H1 (cell line): ENCODE data around the gene COIL. TPM values are rescaled to one million over a fixed set of nuclear protein-coding genes. Genes with fewer than 3 reads are reported as not detected.

Source experiments
- CTCF ChIA-PET: fragments of 300-600 bp; sonication (Branson Sonifier 250); formaldehyde crosslinking; loops from one replicate; lab custom pipeline; 2021; ENCODE audit not compliant: partially characterized antibody; lab: Charles Lee
- POLR2A ChIA-PET: fragments of 300-600 bp; sonication (Branson Sonifier 250); formaldehyde crosslinking; loops from one replicate; lab custom pipeline; 2021; ENCODE audit warnings: inconsistent platforms; ENCODE audit not compliant: partially characterized antibody; lab: Charles Lee
- DNase-seq, 2 experiments: peaks; one replicate each; pipeline versions ENCODE4 v3.0.0 to v3.0.0-alpha.2; 2010 to 2022; ENCODE audit warnings: low spot score in 2 of 2, low read depth in 1 of 2, mixed read lengths in 1 of 2
- FAIRE-seq: peaks from 2 replicates; lab custom pipeline; 2011; peaks lifted over from hg19 to GRCh38; lab: Jason Lieb, UNC
- H2AFZ ChIP-seq: 2 replicates; pipeline ENCODE4 v1.8.1; 2012; ENCODE audit warnings: low read length, inconsistent platforms
- H2AK5ac ChIP-seq: 2 replicates; pipeline ENCODE4 v1.6.1; 2013; ENCODE audit warnings: low read depth, low read length
- H2BK120ac ChIP-seq: replicated peaks from 2 replicates; pipeline ENCODE3; 2013; ENCODE audit warnings: low read depth, low read length, inconsistent platforms
- H2BK12ac ChIP-seq: 2 replicates; pipeline ENCODE4 v1.6.1; 2013; ENCODE audit warnings: low read depth, low read length
- H2BK15ac ChIP-seq: 2 replicates; pipeline ENCODE4 v1.6.1; 2013; ENCODE audit warnings: low read length
- H2BK20ac ChIP-seq: 2 replicates; pipeline ENCODE4 v1.6.1; 2013; ENCODE audit warnings: low read length
- H2BK5ac ChIP-seq: 2 replicates; pipeline ENCODE4 v1.6.1; 2013; ENCODE audit warnings: low read depth, low read length
- H3K14ac ChIP-seq: 2 replicates; pipeline ENCODE4 v1.6.1; 2013; ENCODE audit warnings: inconsistent platforms; ENCODE audit not compliant: insufficient read length
- H3K18ac ChIP-seq: 2 replicates; pipeline ENCODE4 v1.6.1; 2013; ENCODE audit warnings: low read length; ENCODE audit errors: extremely low read depth
- H3K23ac ChIP-seq: 2 replicates; pipeline ENCODE4 v1.6.1; 2013; ENCODE audit warnings: inconsistent platforms; ENCODE audit not compliant: insufficient read length
- H3K23me2 ChIP-seq: 2 replicates; pipeline ENCODE4 v1.6.1; 2013; ENCODE audit warnings: low read depth, low read length
- H3K27ac ChIP-seq: 2 replicates; pipeline ENCODE4 v1.6.1; 2011; ENCODE audit warnings: low read depth, low read length, inconsistent platforms
- H3K27me3 ChIP-seq, 4 experiments: replicated peaks in 1 of 4; 1 replicate in 1 of 4; 2 replicates in 3 of 4; pipeline versions ENCODE4 v1.6.1 to v1.8.1; 2011 to 2013; ENCODE audit warnings: low read length in 3 of 4, mild to moderate bottlenecking in 3 of 4, inconsistent platforms in 2 of 4, mixed read lengths in 2 of 4, moderate library complexity in 1 of 4; ENCODE audit not compliant: control insufficient read depth in 3 of 4, insufficient read depth in 3 of 4; ENCODE audit errors: extremely low read depth in 1 of 4
- H3K36me3 ChIP-seq, 4 experiments: 2 replicates each; pipeline versions ENCODE4 v1.6.1 to v1.8.1; 2011 to 2013; ENCODE audit warnings: mild to moderate bottlenecking in 4 of 4, low read length in 3 of 4, moderate library complexity in 2 of 4, control low read depth in 1 of 4, inconsistent platforms in 1 of 4; ENCODE audit not compliant: insufficient read depth in 4 of 4, control insufficient read depth in 2 of 4
- H3K4ac ChIP-seq: replicated peaks from 2 replicates; pipeline ENCODE3; 2013; ENCODE audit warnings: low read length, low read depth, mixed read lengths, inconsistent platforms; ENCODE audit not compliant: insufficient read length
- H3K4me1 ChIP-seq, 4 experiments: replicated peaks in 1 of 4; 1 replicate in 1 of 4; 2 replicates in 3 of 4; pipeline versions ENCODE4 v1.6.1 to v1.8.1; 2011 to 2013; ENCODE audit warnings: low read length in 3 of 4, inconsistent platforms in 2 of 4, mixed read lengths in 1 of 4; ENCODE audit not compliant: insufficient read depth in 4 of 4, control insufficient read depth in 3 of 4
- H3K4me2 ChIP-seq, 2 experiments: 2 replicates each; pipeline versions ENCODE4 v1.6.1 to v1.8.1; 2011 to 2013; ENCODE audit warnings: low read depth in 2 of 2, low read length in 2 of 2, control low read depth in 1 of 2, inconsistent platforms in 1 of 2, mild to moderate bottlenecking in 1 of 2; ENCODE audit not compliant: insufficient read depth in 1 of 2
- H3K4me3 ChIP-seq, 4 experiments: fragments of 200-600, 300-600 bp in 1 of 4; sonication (generic), shearing (Covaris generic), sonication (Bioruptor Twin) in 1 of 4; 2 replicates each; pipeline versions ENCODE4 v1.5.1 to v1.8.1; 2011 to 2016; ENCODE audit warnings: low read length in 4 of 4, low read depth in 3 of 4, control low read depth in 2 of 4, inconsistent platforms in 2 of 4, mild to moderate bottlenecking in 2 of 4, mixed read lengths in 1 of 4, moderate library complexity in 1 of 4; ENCODE audit not compliant: insufficient read depth in 2 of 4; ENCODE audit errors: extremely low read depth in 1 of 4
- H3K56ac ChIP-seq: replicated peaks from 2 replicates; pipeline ENCODE3; 2013; ENCODE audit warnings: low read depth, mild to moderate bottlenecking, mixed read lengths, low read length, inconsistent platforms; ENCODE audit not compliant: insufficient read length
- H3K79me1 ChIP-seq: 2 replicates; pipeline ENCODE4 v1.6.1; 2013; ENCODE audit warnings: low read depth, low read length, control low read depth
- H3K79me2 ChIP-seq, 2 experiments: 2 replicates each; pipeline versions ENCODE4 v1.6.1 to v1.8.1; 2012 to 2013; ENCODE audit warnings: low read length in 2 of 2, mild to moderate bottlenecking in 2 of 2, inconsistent platforms in 1 of 2; ENCODE audit not compliant: insufficient read depth in 2 of 2, control insufficient read depth in 1 of 2
- H3K9ac ChIP-seq, 4 experiments: replicated peaks in 1 of 4; 1 replicate in 1 of 4; 2 replicates in 3 of 4; pipeline versions ENCODE4 v1.6.1 to v1.8.1; 2011 to 2013; ENCODE audit warnings: low read depth in 3 of 4, low read length in 3 of 4, control low read depth in 2 of 4, mild to moderate bottlenecking in 2 of 4, moderate library complexity in 2 of 4, inconsistent platforms in 1 of 4; ENCODE audit errors: extremely low read depth in 1 of 4
- H3K9me3 ChIP-seq, 2 experiments: 2 replicates each; pipeline versions ENCODE4 v1.6.1 to v1.8.1; 2012 to 2013; ENCODE audit warnings: mild to moderate bottlenecking in 2 of 2, moderate library complexity in 2 of 2, control low read depth in 1 of 2, inconsistent platforms in 1 of 2, low read depth in 1 of 2, low read length in 1 of 2, mixed read lengths in 1 of 2; ENCODE audit not compliant: insufficient read depth in 2 of 2
- H4K20me1 ChIP-seq, 2 experiments: replicated peaks in 1 of 2; 2 replicates each; pipeline versions ENCODE3 to v1.8.1; 2011 to 2013; ENCODE audit warnings: inconsistent platforms in 2 of 2, low read length in 2 of 2, mild to moderate bottlenecking in 1 of 2; ENCODE audit not compliant: insufficient read depth in 2 of 2, control insufficient read depth in 1 of 2
- H4K5ac ChIP-seq: 2 replicates; pipeline ENCODE4 v1.6.1; 2013; ENCODE audit warnings: low read length, low read depth, mixed read lengths, inconsistent platforms; ENCODE audit not compliant: insufficient read length
- H4K8ac ChIP-seq: 2 replicates; pipeline ENCODE4 v1.8.0; 2013; ENCODE audit warnings: mild to moderate bottlenecking, moderate library complexity, low read length, inconsistent platforms; ENCODE audit not compliant: insufficient read depth; ENCODE audit errors: extremely low read depth
- H4K91ac ChIP-seq: replicated peaks from 2 replicates; pipeline ENCODE3; 2013; ENCODE audit warnings: low read length, mixed read lengths, inconsistent platforms; ENCODE audit not compliant: insufficient read length
- CEBPB ChIP-seq: IDR thresholded peaks from 2 replicates; pipeline ENCODE4 v1.6.1; 2012; ENCODE audit warnings: low read depth, low read length
- CREB1 ChIP-seq: IDR thresholded peaks from 2 replicates; pipeline ENCODE4 v1.6.1; 2012; ENCODE audit warnings: inconsistent platforms
- JUND ChIP-seq: IDR thresholded peaks from 2 replicates; pipeline ENCODE4 v1.6.1; 2011; ENCODE audit warnings: mild to moderate bottlenecking, improper control_type of control experiment, low read length
- NANOG ChIP-seq: IDR thresholded peaks from 2 replicates; pipeline ENCODE4 v1.6.1; 2011; ENCODE audit warnings: low read length, low read depth, mild to moderate bottlenecking, inconsistent platforms; ENCODE audit not compliant: insufficient read depth, poor library complexity, severe bottlenecking
- NRF1 ChIP-seq: IDR thresholded peaks from 2 replicates; pipeline ENCODE4 v1.6.1; 2011; ENCODE audit warnings: mild to moderate bottlenecking, low read depth, low read length, improper control_type of control experiment
- WGBS, 2 experiments: shearing (Covaris generic) in 1 of 2; methylation state at CpG; one replicate each; pipeline versions ENCODE4 v1.1.6 to v1.1.7; 2013 to 2015; ENCODE audit warnings: low lambda C conversion rate in 2 of 2, mixed read lengths in 2 of 2, inconsistent platforms in 1 of 2, low coverage in 1 of 2, missing lambda C conversion rate in 1 of 2; ENCODE audit not compliant: insufficient replicate concordance in 2 of 2, insufficient coverage in 1 of 2, insufficient read length in 1 of 2; ENCODE audit errors: extremely low coverage in 1 of 2, missing lambda C conversion rate in 1 of 2; 5-methylcytosine and 5-hydroxymethylcytosine counted together
- polyA plus RNA-seq, 7 experiments: library from polyadenylated mRNA; depleted of rRNA in 3 of 7; stranded (reverse) in 5 of 7; unstranded in 2 of 7; fragments of >200 nt in 5 of 7; fragments of 200-250 nt in 2 of 7; gene quantifications; 1 replicate in 5 of 7; 2 replicates in 1 of 7; 4 replicates in 1 of 7; pipeline versions ENCODE4 v1.2.1 to v1.2.3, GENCODE V29; 2011 to 2013; ENCODE audit warnings: missing spikeins in 2 of 7, mixed read lengths in 2 of 7
- total RNA-seq: library from RNA; stranded (reverse); fragmentation: NEBNext Ultra II Directional; extraction: Animal tissue kit (Norgen Biotek cat#: 25700); gene quantifications from 2 replicates; pipeline ENCODE4 v1.2.1, GENCODE V29; 2021

Gene COIL
- total and polyA plus RNA-seq, 2 of the 8 experiments (the other 6 are each of a cell fraction or from before 2014, with no cell fraction given): 5.2 to 23.6 TPM

DNA sequence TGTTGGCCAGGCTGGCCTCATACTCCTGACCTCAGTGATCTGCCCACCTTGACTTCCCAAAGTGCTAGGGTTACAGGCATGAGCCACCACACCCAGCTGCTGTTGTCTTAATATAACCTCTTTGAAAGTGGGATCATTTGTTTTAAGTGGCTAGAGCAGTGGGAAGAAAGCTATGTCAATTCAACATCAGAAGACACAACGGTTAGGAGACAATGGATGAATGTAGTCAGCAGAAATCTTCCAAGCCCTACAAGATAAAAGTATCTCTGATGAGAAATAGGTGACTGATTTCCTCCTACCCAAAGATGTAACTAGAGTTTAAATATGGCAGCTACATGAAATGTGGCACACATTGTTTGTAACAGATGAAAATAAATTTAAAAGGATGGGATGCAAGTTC lies 27.0 kb downstream of the COIL start:
- Histone ChIP-seq H2AK5ac (no peak overlapping the region), H2BK120ac (no peak overlapping the region), H3K79me1 (no peaks in the 10 kb centered on the region), H3K36me3 (peaks cover 0 to 32% (median 19%) of the 10 kb centered on the region in 4 experiments; a peak in 6 of 8 replicates), H3K4ac (no peak overlapping the region), H2AFZ (no peak overlapping the region), H3K18ac (no peak overlapping the region), H3K4me2 (no peak overlapping the region), H3K56ac (no peak overlapping the region), H3K4me1 (no peaks in the 10 kb centered on the region), H2BK15ac (no peak overlapping the region), H3K79me2 (no peaks in the 10 kb centered on the region), H4K5ac (no peak overlapping the region), H3K14ac (no peak overlapping the region), H3K9ac (no peak overlapping the region), H3K27me3 (no peaks in the 10 kb centered on the region), H3K9me3 (peaks cover 17 to 30% of the 10 kb centered on the region in 2 experiments), H4K91ac (no peak overlapping the region), H4K8ac (no peak overlapping the region), H3K23ac (no peak overlapping the region), H2BK5ac (no peak overlapping the region), H3K27ac (no peak overlapping the region), H4K20me1 (no peaks in the 10 kb centered on the region), H2BK12ac (no peak overlapping the region), H3K4me3 (no peak overlapping the region), H3K23me2 (no peaks in the 10 kb centered on the region), H2BK20ac (no peak overlapping the region)
- DNase-seq (no peak), FAIRE-seq (no peak)
- ChIA-PET CTCF (interaction anchor here (1.2 to 1.8 kb wide), 2 partner anchors 10 to 40 kb away, joined by 3 to 4 read pairs; no protein-coding TSS in a partner anchor), POLR2A (interaction anchor here (1.5 kb wide), 1 partner anchor 18 kb away, joined by 3 read pairs; no protein-coding TSS in a partner anchor)
- TF ChIP-seq CEBPB (no peak), NANOG (no peak), JUND (no peak), CREB1 (no peak), NRF1 (no peak)
- WGBS, 2 experiments: 96% methylated on average over 1 of the region's 1 CpG; no CpG with 5 or more reads in 1 of the 2 experiments
